Endothelial cell of umbilical vein (primary cell): ENCODE results near the gene ERCC8. TPM values are rescaled to one million over a fixed set of nuclear protein-coding genes. Genes with fewer than 3 reads are reported as not detected.

Experiments used
- BruUV-seq: library from RNA; stranded (reverse); fragments of 400-500 nt; replicated peaks from 2 replicates; lab custom pipeline; 2021; lab: Mats Ljungman, UMichigan
- CTCF ChIA-PET: fragments of 300-600, 350-600 bp; sonication (Branson Sonifier 250); formaldehyde crosslinking; loops from one replicate; lab custom pipeline; 2021; ENCODE audit warnings: antibody characterized with exemption, inconsistent platforms; lab: Charles Lee
- POLR2A ChIA-PET: fragments of 300-600, 350-600 bp; sonication (Branson Sonifier 250); formaldehyde crosslinking; loops from one replicate; lab custom pipeline; 2021; ENCODE audit warnings: antibody characterized with exemption, inconsistent platforms; lab: Charles Lee
- DNase-seq: peaks from one replicate; pipeline ENCODE4 v3.0.0-alpha.2; 2011; ENCODE audit warnings: low read depth, low spot score
- FAIRE-seq: peaks from 2 replicates; lab custom pipeline; 2011; peaks lifted over from hg19 to GRCh38; lab: Jason Lieb, UNC
- H2AFZ ChIP-seq: 2 replicates; pipeline ENCODE4 v1.6.0; 2012; ENCODE audit warnings: low read depth, low read length, control low read depth, inconsistent platforms
- H3K27ac ChIP-seq: 2 replicates; pipeline ENCODE4 v1.5.1; 2011; ENCODE audit warnings: low read depth, mild to moderate bottlenecking, control low read depth, low read length, moderate library complexity; ENCODE audit not compliant: insufficient read depth
- H3K27me3 ChIP-seq, 2 experiments: 2 replicates each; pipeline versions ENCODE4 v1.6.0 to v1.6.1; 2011; ENCODE audit warnings: low read length in 2 of 2, mixed read lengths in 1 of 2; ENCODE audit not compliant: control insufficient read depth in 2 of 2, insufficient read depth in 2 of 2
- H3K36me3 ChIP-seq, 2 experiments: 2 replicates in 1 of 2; 3 replicates in 1 of 2; pipeline ENCODE4 v1.5.1; 2011; ENCODE audit warnings: low read length in 2 of 2, mild to moderate bottlenecking in 1 of 2, moderate library complexity in 1 of 2; ENCODE audit not compliant: control insufficient read depth in 2 of 2, insufficient read depth in 2 of 2; ENCODE audit errors: extremely low read depth in 1 of 2
- H3K4me1 ChIP-seq: 3 replicates; pipeline ENCODE4 v1.5.1; 2011; ENCODE audit warnings: mild to moderate bottlenecking, low read length; ENCODE audit not compliant: control insufficient read depth, insufficient read depth; ENCODE audit errors: extremely low read depth
- H3K4me2 ChIP-seq: 2 replicates; pipeline ENCODE4 v1.6.1; 2011; ENCODE audit warnings: low read length, control low read depth, mixed read lengths; ENCODE audit not compliant: insufficient read depth
- H3K4me3 ChIP-seq, 3 experiments: fragments of 200-600 bp in 1 of 3; sonication (generic), shearing (Covaris generic) in 1 of 3; replicated peaks in 1 of 3; 2 replicates each; pipeline ENCODE4 v1.5.1; 2011 to 2016; ENCODE audit warnings: control low read depth in 3 of 3, low read length in 3 of 3, mild to moderate bottlenecking in 2 of 3, inconsistent platforms in 1 of 3, low read depth in 1 of 3, moderate library complexity in 1 of 3; ENCODE audit not compliant: insufficient read depth in 1 of 3
- H3K79me2 ChIP-seq: 2 replicates; pipeline ENCODE4 v1.6.0; 2012; ENCODE audit warnings: low read length, inconsistent platforms; ENCODE audit not compliant: control insufficient read depth, insufficient read depth
- H3K9ac ChIP-seq: replicated peaks from 2 replicates; pipeline ENCODE3; 2011; ENCODE audit warnings: low read length, control low read depth; ENCODE audit not compliant: insufficient read depth; ENCODE audit errors: extremely low read depth
- H3K9me1 ChIP-seq: replicated peaks from 3 replicates; pipeline ENCODE4 v1.6.0; 2011; ENCODE audit warnings: mild to moderate bottlenecking, low read length; ENCODE audit not compliant: control insufficient read depth, insufficient read depth; ENCODE audit errors: extremely low read depth
- H3K9me3 ChIP-seq: replicated peaks from 2 replicates; pipeline ENCODE4 v1.5.1; 2012; ENCODE audit warnings: low read length, inconsistent platforms; ENCODE audit not compliant: control insufficient read depth, insufficient read depth
- H4K20me1 ChIP-seq: replicated peaks from 2 replicates; pipeline ENCODE3; 2011; ENCODE audit warnings: mild to moderate bottlenecking, low read length; ENCODE audit not compliant: control insufficient read depth, insufficient read depth; ENCODE audit errors: extremely low read depth
- EZH2 ChIP-seq: IDR thresholded peaks from 2 replicates; pipeline ENCODE4 v1.6.1; 2012; ENCODE audit warnings: borderline replicate concordance, low read depth, mild to moderate bottlenecking, moderate library complexity, low read length, inconsistent platforms; ENCODE audit not compliant: severe bottlenecking
- FOS ChIP-seq: IDR thresholded peaks from 2 replicates; pipeline ENCODE4 v1.6.1; 2011; ENCODE audit warnings: mild to moderate bottlenecking, low read length, moderate library complexity, borderline replicate concordance; ENCODE audit not compliant: insufficient read depth
- GATA2 ChIP-seq: IDR thresholded peaks from 2 replicates; pipeline ENCODE4 v1.7.0; 2011; ENCODE audit warnings: low read depth, mild to moderate bottlenecking, moderate library complexity, mixed read lengths, low read length; ENCODE audit not compliant: insufficient read length, insufficient read depth
- JUN ChIP-seq: IDR thresholded peaks from 2 replicates; pipeline ENCODE4 v1.6.1; 2011; ENCODE audit warnings: borderline replicate concordance, low read depth; ENCODE audit not compliant: insufficient read length, insufficient read depth
- MAX ChIP-seq: IDR thresholded peaks from 2 replicates; pipeline ENCODE4 v1.6.1; 2011; ENCODE audit not compliant: insufficient read depth, insufficient read length
- MYC ChIP-seq: IDR thresholded peaks from one replicate; pipeline ENCODE4 v1.6.1; 2011; ENCODE audit warnings: mild to moderate bottlenecking, low read depth, low read length
- POLR2A ChIP-seq: IDR thresholded peaks from 2 replicates; pipeline ENCODE4 v1.6.1; 2012; ENCODE audit warnings: low read depth, mild to moderate bottlenecking, control low read depth, low read length
- POLR2AphosphoS5 ChIP-seq: IDR thresholded peaks from 2 replicates; pipeline ENCODE4 v1.6.1; 2012; ENCODE audit warnings: low read depth, mild to moderate bottlenecking, control low read depth, low read length, moderate library complexity; ENCODE audit not compliant: insufficient read depth
- dilution Hi-C: fragments of 300-500 bp; cut with MboI; formaldehyde crosslinking; loops from one replicate; pipeline ENCODE4 v1.15.0; 2019; ENCODE audit warnings: low sequenced_read_pairs; ENCODE audit not compliant: extremely low pct_ligation_motif_present
- intact Hi-C: fragments of 100-400 bp; cut with micrococcal nuclease; formaldehyde crosslinking; loops from one replicate; pipeline ENCODE4 v1.10.0; 2022
- polyA plus RNA-seq, 4 experiments: library from polyadenylated mRNA; depleted of rRNA in 3 of 4; stranded (reverse) in 3 of 4; unstranded in 1 of 4; fragments of >200 nt; gene quantifications; 2 replicates each; pipeline versions ENCODE4 v1.2.1 to v1.2.3, GENCODE V29; 2011 to 2012; ENCODE audit warnings: missing spikeins in 1 of 4
- total RNA-seq: library from RNA; stranded (reverse); gene quantifications from 2 replicates; pipeline ENCODE4 v1.2.3, GENCODE V29; 2021
- TF ChIP-seq, protein P1 (sequence below), 2 donors: IDR thresholded peaks; 1 replicate in 1 of 2; 2 replicates in 1 of 2; pipeline ENCODE4 v1.5.1; 2011; ENCODE audit warnings: low read length in 2 of 2, mild to moderate bottlenecking in 2 of 2, moderate library complexity in 2 of 2, control low read depth in 1 of 2, inconsistent platforms in 1 of 2, low read depth in 1 of 2; ENCODE audit not compliant: insufficient read depth in 1 of 2; ENCODE audit errors: extremely low read depth in 1 of 2

ERCC8 gene
- total and polyA plus RNA-seq, 2 donors (not counting 3 experiments of a cell fraction or from before 2014, with no cell fraction given), result 10.4 to 11.8 TPM

- Histone ChIP-seq H3K9me1 (no peaks in the 10 kb centered on the region), H4K20me1 (no peaks in the 10 kb centered on the region), H3K36me3 (no peaks in the 10 kb centered on the region), H3K9ac (no peak overlapping the region), H3K9me3 (no peaks in the 10 kb centered on the region), H3K27ac (no peak overlapping the region), H3K4me2 (no peak overlapping the region), H3K4me3 (no peak overlapping the region), H3K79me2 (no peaks in the 10 kb centered on the region), H2AFZ (no peak overlapping the region), H3K27me3 (no peaks in the 10 kb centered on the region), H3K4me1 (no peaks in the 10 kb centered on the region)
- no TSS peak for BruUV-seq
- ChIA-PET CTCF (no interaction called here), POLR2A (no interaction called here)
- FAIRE-seq, result no peak
- no peak for DNase-seq
- intact Hi-C loops, result no loop called here
- dilution Hi-C loops, result no loop called here
- no peak for TF ChIP-seq MAX
- TF ChIP-seq MYC, result no peak
- TF ChIP-seq FOS, result no peak
- TF ChIP-seq POLR2AphosphoS5, result no peak
These were observed 47.9 kb downstream of the ERCC8 start for GRCh38 chr5:60896991-60897390.

DNA sequence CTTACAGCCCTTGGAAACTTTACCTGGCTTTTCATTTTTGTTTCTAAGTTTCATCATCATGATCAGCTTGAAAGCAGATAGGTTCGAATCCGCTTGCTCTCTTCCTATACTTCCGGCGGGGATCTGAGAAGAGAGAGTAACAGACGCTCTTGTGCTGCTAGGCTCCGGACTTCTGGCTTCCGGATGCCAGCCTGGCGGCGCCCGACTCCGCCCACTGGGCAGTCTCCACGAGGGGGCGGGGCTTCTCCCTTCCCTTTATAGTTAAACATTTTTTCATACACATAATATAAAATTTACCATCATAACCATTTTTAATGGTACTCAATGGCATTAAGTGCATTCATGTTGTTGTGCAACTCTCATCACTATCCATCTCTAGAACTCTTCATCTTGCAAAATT, 51.3 kb downstream of the ERCC8 start:
- Histone ChIP-seq H3K9ac (no peak overlapping the region), H3K4me2 (no peak overlapping the region), H3K79me2 (no peaks in the 10 kb centered on the region), H3K36me3 (no peaks in the 10 kb centered on the region), H3K9me1 (no peaks in the 10 kb centered on the region), H4K20me1 (no peaks in the 10 kb centered on the region), H3K9me3 (no peaks in the 10 kb centered on the region), H3K4me1 (no peaks in the 10 kb centered on the region), H3K27me3 (no peaks in the 10 kb centered on the region), H3K27ac (no peak overlapping the region), H3K4me3 (no peak overlapping the region), H2AFZ (no peak overlapping the region)
- no TSS peak for BruUV-seq
- ChIA-PET CTCF (no interaction called here), POLR2A (no interaction called here)
- intact Hi-C loops (no loop called here), dilution Hi-C loops (no loop called here)
- no peak for FAIRE-seq
- TF ChIP-seq, protein P1, sequence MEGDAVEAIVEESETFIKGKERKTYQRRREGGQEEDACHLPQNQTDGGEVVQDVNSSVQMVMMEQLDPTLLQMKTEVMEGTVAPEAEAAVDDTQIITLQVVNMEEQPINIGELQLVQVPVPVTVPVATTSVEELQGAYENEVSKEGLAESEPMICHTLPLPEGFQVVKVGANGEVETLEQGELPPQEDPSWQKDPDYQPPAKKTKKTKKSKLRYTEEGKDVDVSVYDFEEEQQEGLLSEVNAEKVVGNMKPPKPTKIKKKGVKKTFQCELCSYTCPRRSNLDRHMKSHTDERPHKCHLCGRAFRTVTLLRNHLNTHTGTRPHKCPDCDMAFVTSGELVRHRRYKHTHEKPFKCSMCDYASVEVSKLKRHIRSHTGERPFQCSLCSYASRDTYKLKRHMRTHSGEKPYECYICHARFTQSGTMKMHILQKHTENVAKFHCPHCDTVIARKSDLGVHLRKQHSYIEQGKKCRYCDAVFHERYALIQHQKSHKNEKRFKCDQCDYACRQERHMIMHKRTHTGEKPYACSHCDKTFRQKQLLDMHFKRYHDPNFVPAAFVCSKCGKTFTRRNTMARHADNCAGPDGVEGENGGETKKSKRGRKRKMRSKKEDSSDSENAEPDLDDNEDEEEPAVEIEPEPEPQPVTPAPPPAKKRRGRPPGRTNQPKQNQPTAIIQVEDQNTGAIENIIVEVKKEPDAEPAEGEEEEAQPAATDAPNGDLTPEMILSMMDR (IDR thresholded peaks at IDR 0.05; ENCODE audit: extremely low read depth in 1 of 2, insufficient read depth in 1 of 2, low read depth in 1 of 2, low read length in 2 of 2), result no peak
- TF ChIP-seq POLR2A, result no peak
- no peak for TF ChIP-seq POLR2AphosphoS5
- TF ChIP-seq JUN, result no peak
- no peak for TF ChIP-seq FOS
- no peak for TF ChIP-seq MAX
- TF ChIP-seq GATA2, result no peak
- TF ChIP-seq MYC, result no peak
- TF ChIP-seq EZH2, result no peak
- no peak for DNase-seq
